ENCODE data around the gene SDC3. TPM values are rescaled to one million over a fixed set of nuclear protein-coding genes. Genes with fewer than 3 reads are reported as not detected.

Gene SDC3
- total RNA-seq, 2 donors from 2014 or later = 15.2 to 24.2 TPM

DNA sequence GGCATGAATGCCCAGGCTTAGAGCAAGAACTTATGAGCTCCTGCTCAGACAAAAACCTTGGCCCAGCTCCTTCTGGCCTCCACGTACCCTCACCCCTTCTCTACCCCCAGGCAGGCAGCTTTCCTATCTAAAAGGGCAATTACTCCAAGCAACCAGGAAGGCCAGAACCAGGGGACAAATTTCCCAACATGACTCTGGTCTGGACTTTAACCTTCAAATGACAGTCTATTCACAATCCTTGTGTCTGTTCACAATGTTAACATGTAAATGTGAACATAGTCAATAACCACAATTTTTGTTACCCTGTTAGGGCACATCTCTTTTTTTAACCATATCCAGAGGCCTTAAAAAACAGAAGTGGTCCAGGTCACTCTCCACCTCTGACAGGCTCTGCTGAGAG is 86.6 kb downstream of the SDC3 start:
- Histone ChIP-seq H3K9me3 (no peaks in the 10 kb centered on the region), H3K4me3 (no peak overlapping the region), H3K4me1 (peaks cover 10% of the 10 kb centered on the region), H3K27me3 (no peaks in the 10 kb centered on the region), H3K9ac (ENCODE audit: low read depth in 2 of 2, low read length in 2 of 2) (no peak overlapping the region), H3K36me3 (no peaks in the 10 kb centered on the region), H3K27ac (peak overlapping the region; percentile 32)
- TF ChIP-seq CTCF (IDR thresholded peaks at IDR 0.05) = no peak
- no peak for DNase-seq
- intact Hi-C loops (cut with DNase I) = no loop called here

- no peak overlapping the region for H3K27ac ChIP-seq
- intact Hi-C loops (cut with DNase I) = no loop called here
- H3K9ac ChIP-seq (ENCODE audit: low read depth in 2 of 2, low read length in 2 of 2) = no peak overlapping the region
- H3K27me3 ChIP-seq = no peaks in the 10 kb centered on the region
- TF ChIP-seq CTCF (IDR thresholded peaks at IDR 0.05) = no peak
- H3K9me3 ChIP-seq = no peaks in the 10 kb centered on the region
- no peaks in the 10 kb centered on the region for H3K36me3 ChIP-seq
- no peak overlapping the region for H3K4me3 ChIP-seq
- DNase-seq = no peak
- H3K4me1 ChIP-seq = peaks cover 10% of the 10 kb centered on the region
These were observed 88.3 kb downstream of the SDC3 start for GRCh38 chr1:30820299-30820698.

Other genes starting within 250 kb of the SDC3 start
- not detected for gene MATN1, start 185.2 kb downstream of the SDC3 start, total RNA-seq
- 10 to 100 TPM; 15.8 to 41.0 TPM for gene LAPTM5, start 151.0 kb downstream of the SDC3 start, total RNA-seq
- gene PUM1, start 157.0 kb upstream of the SDC3 start, total RNA-seq = 100 to 1,000 TPM; 119 to 124 TPM

Data from colonic mucosa (tissue), 4 donors.